B cell (primary cell): ENCODE data around the gene HFE.
"Not testable (repeated sequence)": the region's sequence is repeated elsewhere in the genome, so short reads cannot be mapped to it uniquely, and the experiment has no call there.

Experiments used
- CTCF ChIP-seq: fragments of 200-600 bp; IDR thresholded peaks from one replicate; pipeline ENCODE4 v1.8.0; 2022; ENCODE audit warnings: antibody characterized with exemption, mild to moderate bottlenecking
- EZH2 ChIP-seq: IDR thresholded peaks from 2 replicates; pipeline ENCODE4 v1.6.1; 2012; ENCODE audit warnings: borderline replicate concordance, low read depth, mild to moderate bottlenecking, moderate library complexity, low read length; ENCODE audit not compliant: insufficient read depth, poor library complexity, severe bottlenecking

DNA sequence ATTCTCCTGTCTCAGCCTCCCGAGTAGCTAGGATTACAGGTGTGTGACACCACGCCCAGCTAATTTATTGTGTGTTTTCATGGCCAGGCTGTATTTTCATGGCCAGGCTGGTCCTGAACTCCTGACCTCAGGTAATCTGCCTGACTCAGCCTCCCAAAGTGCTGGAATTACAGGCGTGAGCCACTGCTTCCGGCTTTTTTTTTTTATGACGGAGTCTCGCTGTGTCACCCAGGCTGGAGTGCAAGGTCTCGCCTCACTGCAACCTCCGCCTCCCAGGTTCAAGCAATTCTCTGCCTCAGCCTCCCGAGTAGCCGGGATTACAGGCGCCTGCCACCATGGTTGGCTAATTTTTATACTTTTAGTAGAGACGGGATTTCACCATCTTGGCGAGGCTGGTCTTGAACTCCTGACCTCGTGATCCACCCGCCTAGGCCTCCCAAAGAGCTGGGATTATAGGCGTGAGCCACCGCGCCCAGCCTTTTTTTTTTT, 34.4 kb upstream of the HFE start:
- not testable (repeated sequence) for TF ChIP-seq CTCF, EZH2
